ENCODE measurements around the gene NELFCD. TPM values are rescaled to one million over a fixed set of nuclear protein-coding genes. Genes with fewer than 3 reads are reported as not detected.

NELFCD gene
- total RNA-seq, 1 experiment from 2014 or later: 88.2 TPM

DNA sequence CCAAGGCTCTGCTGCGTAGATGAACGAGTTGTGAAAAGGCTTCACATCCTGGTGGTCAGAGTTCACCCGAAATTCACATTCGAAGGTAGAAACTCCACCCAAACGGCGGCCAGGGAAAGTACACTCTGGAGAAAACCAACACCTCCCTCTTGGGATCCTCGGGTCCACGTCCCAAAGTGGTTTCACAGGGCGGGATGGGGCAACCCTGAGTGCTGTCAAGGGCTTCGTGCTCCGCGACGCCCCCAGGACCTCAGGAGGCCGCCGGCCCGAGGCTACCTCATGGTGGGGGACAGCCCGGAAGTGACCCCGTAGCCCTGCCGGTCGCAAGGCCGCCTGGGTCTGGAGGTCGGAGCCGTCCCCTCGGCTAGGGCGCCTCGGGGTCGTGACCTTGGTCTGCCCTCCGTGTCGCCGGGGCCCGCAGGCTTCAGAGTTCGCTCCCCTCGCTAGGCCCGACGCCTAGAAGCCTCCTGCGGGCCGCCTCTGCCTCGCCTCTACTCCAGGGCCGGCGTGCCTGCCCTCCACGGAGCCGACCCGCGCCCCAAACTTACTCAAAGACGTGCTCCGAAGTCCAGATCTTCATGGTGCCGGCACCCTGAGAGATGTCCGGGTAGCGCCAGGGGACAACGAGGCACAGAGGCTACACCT is 61.2 kb downstream of the NELFCD start, which contains the start of gene PRELID3B (continued):
- TF ChIP-seq CEBPB (IDR thresholded peaks at IDR 0.05; ENCODE audit: low read depth) (no peak), EZH2 (IDR thresholded peaks at IDR 0.05) (no peak), JUND (IDR thresholded peaks at IDR 0.05) (no peak), FOSL1 (IDR thresholded peaks at IDR 0.05; ENCODE audit: low read depth) (no peak)

DNA sequence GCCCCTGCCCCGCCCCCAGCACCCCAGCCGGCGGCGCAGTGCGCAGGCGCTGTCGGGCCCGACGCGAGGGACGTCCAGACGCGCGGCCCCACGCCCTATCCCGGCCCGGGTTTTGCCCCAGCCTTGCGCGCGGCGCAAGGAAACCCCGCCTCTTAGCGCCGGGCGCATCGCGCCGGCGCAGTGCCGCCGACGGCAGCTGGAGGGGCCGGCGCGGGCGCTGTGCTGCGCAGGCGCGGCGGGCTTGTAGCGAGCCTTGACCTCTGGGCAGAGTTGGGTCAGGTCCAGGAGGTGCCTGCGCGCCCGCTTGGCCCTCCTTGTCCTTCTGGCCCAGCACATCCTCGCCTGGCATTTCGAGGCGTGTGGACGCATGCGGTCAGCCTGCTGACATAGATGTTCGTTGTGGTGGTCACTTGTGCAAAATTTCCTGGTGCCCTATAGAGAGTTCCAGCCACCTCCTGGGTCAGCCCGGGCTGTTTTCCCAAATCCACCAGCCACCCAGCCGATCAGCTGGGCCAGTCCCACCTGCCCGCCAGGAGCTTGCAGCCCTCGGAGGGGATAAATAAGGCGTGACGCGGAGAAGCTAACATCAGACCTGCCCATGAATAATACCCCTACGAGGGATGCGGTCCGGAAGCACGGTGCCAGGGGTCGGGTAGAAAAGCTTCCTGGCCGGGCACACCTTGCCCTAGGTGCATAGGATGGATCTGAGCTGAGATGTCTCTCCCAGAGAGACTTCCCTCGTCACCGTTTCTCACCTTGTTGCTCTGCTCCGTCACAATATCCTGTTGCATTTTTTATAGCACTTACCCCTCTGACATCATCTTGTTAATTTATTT is 62.0 kb downstream of the NELFCD start:
- H3K9me2 ChIP-seq (ENCODE audit: insufficient read depth): no peaks in the 10 kb centered on the region
- peak overlapping the region; percentile 84 for H3K9ac ChIP-seq (ENCODE audit: low read length)
- H2AFZ ChIP-seq (ENCODE audit: low read depth, low read length, poor library complexity, severe bottlenecking): peak overlapping the region; percentile 25
- no TSS peak for BruUV-seq (replicated peaks)
- ChIA-PET POLR2A (interaction anchor here (0.7 to 3.0 kb wide), 3 partner anchors 9 to 16 kb away, joined by 3 to 13 read pairs (median 5); partner anchors contain the start of gene ATP5F1E), RAD21 (ENCODE audit: low non-redundant PET in 1 of 2, low total read pairs in 2 of 2, uncharacterized antibody in 2 of 2, unreplicated experiment in 2 of 2) (no interaction called here), CTCF (interaction anchor here (1.0 to 1.6 kb wide), 2 partner anchors 9 to 11 kb away, joined by 3 to 8 read pairs; partner anchors contain the start of gene ATP5F1E)
- peak overlapping the region; percentile 82 to 84 for H3K4me3 ChIP-seq (replicated peaks in 1 of 2; ENCODE audit: low read depth in 1 of 2, low read length in 2 of 2)
- no peaks in the 10 kb centered on the region for H3K27me3 ChIP-seq (ENCODE audit: insufficient read depth, low read length)
- ATAC-seq (peak; percentile 98), DNase-seq (ENCODE audit: low read depth, low spot score) (peak; percentile 84)
- H3K4me1 ChIP-seq (ENCODE audit: control insufficient read depth in 1 of 2, insufficient read depth in 2 of 2, low read length in 2 of 2): peaks cover 15 to 24% of the 10 kb centered on the region in 2 experiments
- H3K27ac ChIP-seq (ENCODE audit: low read depth, low read length): peak overlapping the region; percentile 83
- no peaks in the 10 kb centered on the region for H4K20me1 ChIP-seq (ENCODE audit: insufficient read depth)
- no peaks in the 10 kb centered on the region for H3K9me3 ChIP-seq (ENCODE audit: control insufficient read depth in 1 of 2, insufficient read depth in 1 of 2, low read depth in 1 of 2, low read length in 2 of 2)
- peaks cover 46% of the 10 kb centered on the region for H3K79me2 ChIP-seq (ENCODE audit: insufficient read depth, low read length)
- H3K4me2 ChIP-seq (ENCODE audit: low read length): peak overlapping the region; percentile 94
- TF ChIP-seq ZFX (IDR thresholded peaks at IDR 0.05): 0 out of 2 replicates have a peak, but pooled peaks have one; percentile 57
- TF ChIP-seq POLR2AphosphoS5 (IDR thresholded peaks at IDR 0.05; ENCODE audit: low read depth, low read length): peak; percentile 51; the same call in 1 of the 2 replicates
- TF ChIP-seq EGR1 (IDR thresholded peaks at IDR 0.05; ENCODE audit: low read depth): no peak
- no peak for TF ChIP-seq ZNF274 (IDR thresholded peaks at IDR 0.05; ENCODE audit: low read depth, low read length)
- intact Hi-C loops (cut with micrococcal nuclease): no loop called here
- H3K36me3 ChIP-seq (ENCODE audit: control insufficient read depth in 1 of 2, insufficient read depth in 2 of 2, low read length in 2 of 2): peaks cover 4 to 19% of the 10 kb centered on the region in 2 experiments
